SK-N-SH (cell line): ENCODE data around the gene DACH1. TPM values are rescaled to one million over a fixed set of nuclear protein-coding genes. Genes with fewer than 3 reads are reported as not detected.

Source experiments
- CTCF ChIA-PET: fragments of 300-600, 350-600 bp; formaldehyde crosslinking; extraction: SDS; loops from one replicate; lab custom pipeline; 2021; lab: Yijun Ruan, JAX
- POLR2A ChIA-PET: fragments of 350-600 bp; sonication (Branson Sonifier 250); formaldehyde crosslinking; extraction: SDS; loops from one replicate; lab custom pipeline; 2020; ENCODE audit warnings: antibody characterized with exemption, inconsistent platforms; lab: Yijun Ruan, JAX
- DNase-seq: peaks from one replicate; pipeline ENCODE4 v3.0.0; 2012
- H2AFZ ChIP-seq: fragments of 200-600 bp; sonication (generic); 2 replicates; pipeline ENCODE4 v1.8.1; 2016; ENCODE audit warnings: antibody characterized with exemption, mild to moderate bottlenecking, low read depth
- H3F3A ChIP-seq: fragments of 200-600 bp; sonication (generic); replicated peaks from 2 replicates; pipeline ENCODE3; 2016; ENCODE audit warnings: antibody characterized with exemption, mild to moderate bottlenecking; ENCODE audit not compliant: insufficient read depth
- H3K27ac ChIP-seq, 2 experiments: fragments of 200-500 bp in 1 of 2; fragments of 200-600 bp in 1 of 2; sonication (Bioruptor generic) in 1 of 2; sonication (generic), shearing (Covaris generic) in 1 of 2; 2 replicates each; pipeline versions ENCODE4 v1.5.1 to v1.6.1; 2014 to 2016; ENCODE audit warnings: low read depth in 2 of 2, inconsistent platforms in 1 of 2, low read length in 1 of 2, mild to moderate bottlenecking in 1 of 2, mixed read lengths in 1 of 2
- H3K27me3 ChIP-seq: fragments of 200-600 bp; sonication (generic), shearing (Covaris generic); 2 replicates; pipeline ENCODE4 v1.6.1; 2016; ENCODE audit warnings: mixed run types; ENCODE audit not compliant: insufficient read depth
- H3K36me3 ChIP-seq, 2 experiments: fragments of 200-500 bp in 1 of 2; fragments of 200-600 bp in 1 of 2; sonication (Bioruptor generic) in 1 of 2; sonication (generic) in 1 of 2; replicated peaks in 1 of 2; 2 replicates each; pipeline versions ENCODE3 to v1.5.1; 2014 to 2016; ENCODE audit warnings: low read length in 1 of 2, mild to moderate bottlenecking in 1 of 2; ENCODE audit not compliant: insufficient read depth in 2 of 2, control insufficient read depth in 1 of 2
- H3K4me1 ChIP-seq, 2 experiments: fragments of 200-500 bp in 1 of 2; fragments of 200-600 bp in 1 of 2; sonication (Bioruptor generic) in 1 of 2; sonication (generic), shearing (Covaris generic) in 1 of 2; 2 replicates each; pipeline versions ENCODE4 v1.5.1 to v1.6.1; 2014 to 2016; ENCODE audit warnings: low read depth in 1 of 2, low read length in 1 of 2, mixed run types in 1 of 2; ENCODE audit not compliant: insufficient read depth in 2 of 2, control insufficient read depth in 1 of 2
- H3K4me2 ChIP-seq: fragments of 200-600 bp; sonication (generic), shearing (Covaris generic); 2 replicates; pipeline ENCODE4 v1.6.1; 2017; ENCODE audit warnings: mixed run types
- H3K4me3 ChIP-seq, 2 experiments: fragments of 200-500 bp in 1 of 2; fragments of 200-600 bp in 1 of 2; sonication (Bioruptor generic) in 1 of 2; sonication (generic), shearing (Covaris generic) in 1 of 2; 2 replicates each; pipeline versions ENCODE4 v1.5.1 to v1.8.1; 2014 to 2016; ENCODE audit warnings: low read depth in 2 of 2, inconsistent platforms in 1 of 2, low read length in 1 of 2, mild to moderate bottlenecking in 1 of 2, mixed read lengths in 1 of 2, moderate library complexity in 1 of 2
- H3K79me2 ChIP-seq: fragments of 200-600 bp; sonication (generic); 2 replicates; pipeline ENCODE4 v1.8.1; 2017; ENCODE audit warnings: mild to moderate bottlenecking; ENCODE audit not compliant: insufficient read depth
- H3K9ac ChIP-seq: fragments of 200-600 bp; sonication (generic); 2 replicates; pipeline ENCODE4 v1.6.1; 2017; ENCODE audit warnings: mixed run types
- H3K9me2 ChIP-seq: fragments of 200-600 bp; sonication (generic); 2 replicates; pipeline ENCODE4 v1.6.1; 2017; ENCODE audit warnings: mixed run types
- H3K9me3 ChIP-seq: fragments of 200-600 bp; sonication (generic); 2 replicates; pipeline ENCODE4 v1.6.1; 2017; ENCODE audit warnings: mixed run types, mild to moderate bottlenecking, moderate library complexity
- H4K20me1 ChIP-seq: fragments of 200-600 bp; sonication (generic); 2 replicates; pipeline ENCODE4 v1.6.1; 2017; ENCODE audit warnings: mild to moderate bottlenecking, mixed run types; ENCODE audit not compliant: insufficient read depth
- CTCF ChIP-seq: fragments of 200-600 bp; sonication (generic); IDR thresholded peaks from 2 replicates; pipeline ENCODE4 v1.6.1; 2017; ENCODE audit warnings: antibody characterized with exemption, mild to moderate bottlenecking, moderate library complexity
- GATA2 ChIP-seq: sonication (generic); formaldehyde crosslinking; IDR thresholded peaks from 2 replicates; pipeline ENCODE4 v1.5.0; 2020; ENCODE audit warnings: mild to moderate bottlenecking, missing genetic modification reagents
- MEF2A ChIP-seq: IDR thresholded peaks from 2 replicates; pipeline ENCODE4 v1.4.0; 2012; ENCODE audit warnings: low read depth, borderline replicate concordance
- REST ChIP-seq: IDR thresholded peaks from 2 replicates; pipeline ENCODE4 v1.6.1; 2012; ENCODE audit warnings: mild to moderate bottlenecking, low read depth, low read length, moderate library complexity
- RFX5 ChIP-seq: IDR thresholded peaks from 2 replicates; pipeline ENCODE4 v1.6.1; 2012; ENCODE audit warnings: mild to moderate bottlenecking, improper control_type of control experiment, low read length
- SIN3A ChIP-seq: IDR thresholded peaks from 2 replicates; pipeline ENCODE4 v1.6.1; 2012; ENCODE audit warnings: low read depth, mild to moderate bottlenecking, low read length, moderate library complexity, borderline replicate concordance
- TCF12 ChIP-seq: IDR thresholded peaks from 2 replicates; pipeline ENCODE4 v1.4.0; 2012
- USF1 ChIP-seq: IDR thresholded peaks from 2 replicates; pipeline ENCODE4 v1.4.0; 2012; ENCODE audit warnings: low read depth, borderline replicate concordance
- YY1 ChIP-seq: IDR thresholded peaks from 2 replicates; pipeline ENCODE4 v1.4.0; 2012; ENCODE audit warnings: low read depth, mild to moderate bottlenecking
- WGBS: methylation state at CpG from one replicate; pipeline ENCODE4 v1.1.6; 2017; ENCODE audit warnings: low lambda C conversion rate; 5-methylcytosine and 5-hydroxymethylcytosine counted together
- polyA plus RNA-seq, 3 experiments: library from polyadenylated mRNA; depleted of rRNA; stranded (reverse); fragments of >200 nt; gene quantifications; 2 replicates each; pipeline ENCODE4 v1.2.3, GENCODE V29; 2012

DACH1 gene
- polyA plus RNA-seq, 1 of the 3 experiments (the other 2 are of a cell fraction) = 0.21 TPM

- Histone ChIP-seq H3K9me3 (no peaks in the 10 kb centered on the region), H3K27ac (no peak overlapping the region), H3K79me2 (no peaks in the 10 kb centered on the region), H3K27me3 (no peaks in the 10 kb centered on the region), H3K9me2 (no peaks in the 10 kb centered on the region), H3K4me1 (peaks cover 0 to 4% of the 10 kb centered on the region in 2 experiments; a peak in 2 of 4 replicates), H3K4me3 (no peak overlapping the region), H2AFZ (no peak overlapping the region), H3K9ac (no peak overlapping the region), H3K4me2 (no peak overlapping the region), H4K20me1 (no peaks in the 10 kb centered on the region), H3K36me3 (no peaks in the 10 kb centered on the region), H3F3A (no peaks in the 10 kb centered on the region)
- 76% methylated on average over 2 of the region's 2 CpGs for WGBS
- TF ChIP-seq RFX5 = no peak
- TF ChIP-seq YY1 = no peak
- TF ChIP-seq USF1 = no peak
- no peak for TF ChIP-seq GATA2 (CRISPR knock-in tag)
- TF ChIP-seq CTCF = no peak
- no peak for TF ChIP-seq TCF12
- ChIA-PET CTCF (no interaction called here), POLR2A (no interaction called here)
- no peak for DNase-seq
Measured at GRCh38 chr13:71457645-71458044, 409.4 kb downstream of the DACH1 start.

DNA sequence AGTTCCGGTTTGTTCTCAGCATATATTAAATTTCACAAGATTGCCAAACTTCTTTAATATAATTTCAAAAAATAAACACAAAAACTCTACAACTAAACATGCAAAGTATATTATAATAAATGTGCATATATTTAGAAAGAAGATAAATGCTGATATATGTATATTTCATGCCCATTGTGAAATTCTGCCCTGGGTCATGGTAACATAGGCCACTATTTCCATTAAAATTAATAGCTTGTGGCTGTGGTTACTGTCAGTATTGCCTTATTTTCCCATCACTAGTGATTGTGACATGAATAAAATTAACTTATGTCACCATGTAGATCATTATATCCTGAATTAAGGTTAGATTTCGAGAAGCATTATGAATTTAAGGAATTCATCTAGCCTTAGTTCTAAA is 410.9 kb downstream of the DACH1 start:
- Histone ChIP-seq H3K27ac (no peak overlapping the region), H3K4me1 (peaks cover 0 to 4% of the 10 kb centered on the region in 2 experiments; a peak in 2 of 4 replicates), H3K9me2 (no peaks in the 10 kb centered on the region), H4K20me1 (no peaks in the 10 kb centered on the region), H3K4me3 (no peak overlapping the region), H2AFZ (no peak overlapping the region), H3K79me2 (no peaks in the 10 kb centered on the region), H3K9ac (no peak overlapping the region), H3K4me2 (no peak overlapping the region), H3F3A (no peaks in the 10 kb centered on the region), H3K27me3 (no peaks in the 10 kb centered on the region), H3K9me3 (no peaks in the 10 kb centered on the region), H3K36me3 (no peaks in the 10 kb centered on the region)
- TF ChIP-seq MEF2A (no peak), REST (no peak), SIN3A (no peak)
- no peak for DNase-seq
- POLR2A ChIA-PET = no interaction called here
- CTCF ChIA-PET = no interaction called here
- 62% methylated on average over 2 of the region's 2 CpGs for WGBS
